B cell (primary cell): ENCODE measurements around the gene PRRT4.

Experiments
- CTCF ChIP-seq: fragments of 200-600 bp; IDR thresholded peaks from one replicate; pipeline ENCODE4 v1.8.0; 2022; ENCODE audit warnings: antibody characterized with exemption, mild to moderate bottlenecking
- EZH2 ChIP-seq: IDR thresholded peaks from 2 replicates; pipeline ENCODE4 v1.6.1; 2012; ENCODE audit warnings: borderline replicate concordance, low read depth, mild to moderate bottlenecking, moderate library complexity, low read length; ENCODE audit not compliant: insufficient read depth, poor library complexity, severe bottlenecking

- no peak for TF ChIP-seq CTCF
- no peak for TF ChIP-seq EZH2
Measured at GRCh38 chr7:128321044-128321422, 40.5 kb downstream of the PRRT4 start.
